Activated CD4-positive, CD25-positive, alpha-beta regulatory T cell treated with anti-CD3 and anti-CD28 coated beads, Interleukin-2, amount 50 U/mL, for 24 hours (primary cell): ENCODE results near the gene UEVLD.
A peak's percentile ranks its signal among the peaks of the same experiment; 100 is the strongest.
"Not testable (repeated sequence)": the region's sequence is repeated elsewhere in the genome, so short reads cannot be mapped to it uniquely, and the experiment has no call there.

Source experiments
- ATAC-seq, 2 donors: fragments of 150-1000 bp; cut with Tn5 transposase; one replicate each; pipeline ENCODE4 v1.10.0; 2021; ENCODE audit warnings: mild to moderate bottlenecking in 1 of 2, moderate library complexity in 1 of 2

The UEVLD gene

DNA sequence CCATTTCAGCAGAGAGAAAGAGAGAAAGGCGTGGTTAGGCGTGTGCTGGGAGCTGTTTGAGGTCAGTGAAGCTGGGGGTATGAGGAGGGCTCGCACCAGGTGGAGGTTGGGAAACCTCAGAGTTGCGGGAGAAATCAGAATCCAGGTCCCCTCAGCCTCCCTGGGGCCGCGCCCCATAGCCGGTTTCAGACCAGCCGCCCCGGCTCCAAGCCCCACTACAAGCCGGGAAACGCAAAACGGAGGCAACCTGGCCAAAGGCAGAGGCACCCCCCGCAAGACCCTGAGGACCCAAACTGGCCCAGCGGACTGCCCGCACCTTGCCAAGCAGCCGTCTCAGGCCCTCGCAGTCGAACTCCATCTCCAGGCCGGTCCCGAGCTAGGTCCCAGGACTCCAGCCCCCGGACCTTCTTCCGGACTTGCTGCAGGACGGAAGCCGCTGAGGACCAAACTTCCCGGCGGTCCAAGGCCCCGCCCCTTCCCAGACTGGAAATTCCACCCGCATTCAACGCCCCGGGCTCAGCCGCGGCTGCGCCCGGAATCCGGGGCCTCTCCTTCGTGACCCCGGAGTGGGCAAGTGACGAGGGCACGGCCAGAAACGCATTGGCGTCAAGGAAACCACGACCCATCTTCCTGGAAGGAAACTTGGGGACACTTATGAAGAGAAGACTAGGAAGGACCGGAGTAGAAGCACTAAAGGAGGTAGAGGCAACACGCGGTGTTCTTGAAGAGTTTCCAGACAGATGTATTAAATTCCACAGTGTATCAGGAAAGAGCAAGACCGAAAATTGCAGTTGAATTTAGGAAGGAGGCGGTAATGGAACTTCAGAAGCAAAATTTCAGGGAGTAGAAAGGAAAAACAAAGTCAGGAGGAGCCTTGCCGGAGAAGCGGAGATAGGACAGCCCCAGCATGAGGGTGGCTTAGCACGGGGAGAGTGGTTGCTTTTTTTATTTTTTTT lies at the start of gene UEVLD:
Gene UEVLD, minus strand, starts transcription at position 438 of the 956 bp plus-strand sequence. Its CDS starts 80 bp downstream, at position 358.
- ATAC-seq = peak; percentile 41 to 54

DNA sequence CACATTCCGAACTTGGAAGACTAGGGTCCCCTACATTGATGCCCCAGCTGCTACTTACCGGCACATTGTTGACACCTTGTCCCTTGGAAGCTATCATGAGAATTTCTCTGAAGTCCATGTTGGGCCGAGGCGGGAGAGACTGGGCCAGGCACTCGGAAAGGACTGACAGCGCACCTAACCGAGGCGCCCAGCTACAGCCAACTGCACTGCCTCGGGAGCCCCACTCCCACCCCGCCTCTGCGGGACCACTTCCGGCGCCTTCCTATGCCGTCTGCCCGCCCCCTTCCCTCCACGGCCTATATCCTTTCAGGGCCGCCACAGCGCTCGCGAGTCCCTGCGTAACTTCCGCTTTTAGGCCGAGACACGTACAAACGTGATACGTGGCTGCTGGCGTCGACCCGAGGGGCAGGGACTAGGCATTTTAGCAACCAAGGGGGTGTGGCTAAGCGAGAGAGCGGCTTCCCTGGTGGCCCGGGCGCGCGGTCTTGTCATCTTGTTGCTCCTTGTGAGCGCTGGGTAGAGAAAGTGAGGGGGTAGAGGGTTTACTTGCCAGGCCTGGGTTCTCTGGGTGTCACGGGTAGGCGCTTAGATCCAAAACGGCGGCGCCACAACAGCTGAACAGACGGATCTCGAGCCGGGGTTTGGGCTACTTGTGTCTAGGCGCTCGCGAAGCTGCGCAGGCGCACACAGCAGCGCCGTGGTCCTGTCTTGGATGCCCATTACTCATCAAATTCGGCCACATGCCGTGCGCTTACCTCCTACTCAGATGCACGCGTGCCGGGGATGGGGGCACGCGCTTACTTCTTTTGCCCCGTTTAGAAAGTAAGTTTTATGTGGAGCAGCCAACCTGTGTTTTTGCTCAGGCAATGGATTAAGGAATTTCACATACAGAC lies 45.9 kb upstream of the UEVLD start, which contains the start of gene SPTY2D1:
Gene SPTY2D1, minus strand, starts transcription at position 203 of the 893 bp plus-strand sequence. Its CDS starts 85 bp downstream, at position 118.
- peak; percentile 93 to 95 for ATAC-seq

DNA sequence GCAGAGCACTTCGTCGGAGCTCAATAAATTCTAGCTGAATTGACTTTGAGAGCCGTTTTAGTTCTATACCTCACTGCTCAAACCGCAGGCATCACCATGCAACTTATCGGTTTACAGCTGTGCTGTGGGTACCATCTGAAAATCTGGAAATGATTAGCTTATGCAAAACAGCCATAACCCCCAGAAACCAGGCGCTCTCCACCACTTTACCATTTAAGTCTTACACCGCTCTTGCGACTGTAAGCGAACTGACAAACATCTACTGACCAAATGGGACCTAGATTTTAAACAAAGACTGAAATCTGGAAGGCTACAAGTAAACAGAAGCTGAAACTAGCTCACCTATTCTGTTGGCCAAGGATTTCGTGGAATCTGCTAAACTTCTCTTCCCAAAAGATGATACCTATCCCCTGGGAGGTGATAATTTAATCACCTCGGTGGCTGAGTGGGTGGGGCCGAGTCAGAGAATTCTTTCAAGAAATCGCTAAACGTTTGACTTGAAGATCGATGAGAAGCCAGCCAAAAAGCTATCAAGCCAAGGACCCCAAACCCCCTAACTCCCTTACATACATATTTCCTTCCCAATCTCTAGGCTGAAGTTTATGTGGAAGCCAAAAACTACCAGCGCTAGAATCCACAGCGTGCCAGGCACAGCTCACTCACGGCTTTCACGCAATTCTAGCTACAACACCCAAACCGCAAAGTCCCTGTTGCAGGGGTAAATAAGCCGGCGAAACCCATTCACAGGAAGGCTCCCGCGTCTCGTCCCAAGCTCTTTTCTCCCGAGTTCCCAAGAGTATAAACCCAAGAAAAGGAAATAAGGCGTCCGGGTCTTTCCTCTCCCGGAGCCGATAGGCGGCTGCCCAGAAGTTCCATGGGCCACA lies 45.0 kb upstream of the UEVLD start:
- ATAC-seq = peak; percentile 4 to 22

DNA sequence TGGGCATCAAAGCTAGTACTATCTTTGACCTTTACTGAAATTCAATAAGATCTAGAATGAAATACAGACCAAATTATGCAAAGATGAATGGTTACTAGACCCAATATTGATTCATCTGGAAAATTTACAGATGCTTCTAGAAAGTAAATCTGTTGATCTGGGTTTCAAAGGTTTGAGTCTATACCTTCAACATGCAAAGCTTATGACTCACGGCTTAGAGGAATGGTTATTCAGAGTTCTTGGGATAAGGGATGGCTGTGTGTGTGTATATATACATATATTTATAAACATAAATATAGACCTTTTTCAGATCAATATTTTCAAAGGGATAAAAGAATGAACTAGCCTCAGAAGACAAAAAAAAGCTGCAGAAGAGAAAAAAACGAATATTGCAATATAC lies 44.3 kb upstream of the UEVLD start:
- no peak for ATAC-seq

DNA sequence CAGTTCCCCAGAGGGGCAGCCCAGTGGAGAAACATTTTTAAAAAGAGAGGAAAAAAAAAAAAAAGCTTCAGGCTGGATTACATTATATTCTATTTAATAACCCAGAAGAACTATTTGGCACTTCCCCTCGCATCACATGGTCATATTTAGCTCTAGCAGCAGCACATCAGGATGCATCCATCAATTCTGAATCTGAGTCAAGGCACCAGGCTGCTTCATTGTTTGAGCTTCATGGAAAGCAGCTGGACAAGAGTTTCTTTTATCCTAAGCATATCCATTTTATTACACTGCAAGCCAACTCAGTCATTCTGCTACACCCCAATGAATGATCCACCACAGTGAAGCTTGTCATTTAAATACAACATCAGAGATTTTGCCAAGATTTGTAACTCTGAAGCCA lies 35.6 kb upstream of the UEVLD start:
- no peak for ATAC-seq

DNA sequence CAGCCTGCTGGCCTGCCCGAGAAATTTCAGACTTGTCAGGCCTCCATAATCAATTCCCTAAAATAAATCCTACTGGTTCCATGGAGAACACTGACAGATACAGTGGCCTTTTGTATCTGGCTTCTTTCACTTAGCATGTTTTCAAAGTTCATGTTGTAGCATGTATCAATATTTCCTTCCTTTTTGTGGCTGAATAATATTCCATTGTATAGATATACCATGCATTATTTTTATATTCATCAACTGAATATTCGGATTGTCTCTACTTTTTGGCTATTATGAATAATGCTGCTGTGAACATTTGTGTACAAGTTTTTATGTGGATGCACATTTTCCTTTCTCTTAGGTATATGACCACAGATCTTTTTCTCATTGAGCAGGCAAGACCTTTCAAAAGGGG lies 35.2 kb upstream of the UEVLD start:
- no peak for ATAC-seq

DNA sequence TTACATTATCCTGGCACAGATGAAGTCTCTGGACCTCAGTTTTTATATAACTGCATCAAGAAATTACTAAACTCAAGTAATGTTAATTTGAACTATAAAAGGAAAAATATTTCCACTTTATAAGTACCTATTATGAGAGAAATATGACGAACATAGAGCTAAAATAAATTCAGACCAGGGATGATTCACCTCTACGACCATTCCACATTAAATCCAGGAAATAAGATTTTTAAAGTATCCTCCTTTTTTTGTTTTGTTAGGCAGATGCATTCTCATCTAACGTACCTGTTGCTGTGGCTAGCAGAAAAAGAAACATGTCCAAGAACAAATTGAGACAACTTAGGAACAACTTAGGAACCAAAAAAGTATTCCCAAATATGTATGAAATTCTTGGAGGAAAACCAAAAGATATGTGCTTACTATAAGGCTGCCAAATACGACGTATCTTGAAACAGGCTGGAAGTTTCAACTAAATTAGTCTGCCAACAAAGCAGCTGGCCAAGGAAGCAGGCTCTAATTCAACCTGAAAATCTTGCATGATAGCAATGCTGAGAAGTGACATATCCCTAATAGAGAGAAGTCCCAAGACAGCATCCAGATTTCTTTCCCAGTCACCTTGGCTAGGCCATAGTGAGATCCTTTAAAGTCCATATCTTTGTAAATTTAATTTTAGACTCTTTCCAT lies 29.9 kb upstream of the UEVLD start:
- no peak for ATAC-seq

DNA sequence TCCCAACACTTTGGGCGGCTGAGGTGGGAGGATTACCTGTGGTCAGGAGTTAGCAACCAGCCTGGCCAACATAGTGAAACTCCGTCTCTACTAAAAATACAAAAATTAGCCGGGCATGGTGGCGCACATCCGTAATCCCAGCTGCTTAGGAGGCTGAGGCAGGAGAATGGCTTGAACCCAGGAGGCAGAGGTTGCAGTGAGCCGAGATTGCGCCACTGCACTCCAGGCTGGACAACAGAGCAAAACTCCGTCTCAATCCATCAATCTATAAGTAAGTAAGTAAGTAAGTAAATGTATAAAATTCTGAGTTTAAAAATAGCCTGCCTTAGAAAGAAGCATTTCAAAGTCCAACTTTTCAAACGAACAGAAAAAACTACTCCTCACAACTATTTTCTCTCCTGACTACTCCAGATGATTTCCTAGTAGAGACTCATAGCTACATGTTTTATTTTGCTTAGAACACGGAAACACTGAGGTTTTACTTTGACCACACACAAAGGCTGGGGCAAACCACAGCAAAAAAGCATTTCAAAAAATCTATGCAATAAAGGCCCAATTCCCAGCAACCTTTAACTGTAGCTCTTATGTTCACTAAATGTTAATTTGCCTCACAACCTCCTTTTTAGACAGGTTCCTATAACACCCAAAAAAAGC lies 29.3 kb upstream of the UEVLD start:
- peak in 1 of 2 donors; percentile 18 for ATAC-seq

DNA sequence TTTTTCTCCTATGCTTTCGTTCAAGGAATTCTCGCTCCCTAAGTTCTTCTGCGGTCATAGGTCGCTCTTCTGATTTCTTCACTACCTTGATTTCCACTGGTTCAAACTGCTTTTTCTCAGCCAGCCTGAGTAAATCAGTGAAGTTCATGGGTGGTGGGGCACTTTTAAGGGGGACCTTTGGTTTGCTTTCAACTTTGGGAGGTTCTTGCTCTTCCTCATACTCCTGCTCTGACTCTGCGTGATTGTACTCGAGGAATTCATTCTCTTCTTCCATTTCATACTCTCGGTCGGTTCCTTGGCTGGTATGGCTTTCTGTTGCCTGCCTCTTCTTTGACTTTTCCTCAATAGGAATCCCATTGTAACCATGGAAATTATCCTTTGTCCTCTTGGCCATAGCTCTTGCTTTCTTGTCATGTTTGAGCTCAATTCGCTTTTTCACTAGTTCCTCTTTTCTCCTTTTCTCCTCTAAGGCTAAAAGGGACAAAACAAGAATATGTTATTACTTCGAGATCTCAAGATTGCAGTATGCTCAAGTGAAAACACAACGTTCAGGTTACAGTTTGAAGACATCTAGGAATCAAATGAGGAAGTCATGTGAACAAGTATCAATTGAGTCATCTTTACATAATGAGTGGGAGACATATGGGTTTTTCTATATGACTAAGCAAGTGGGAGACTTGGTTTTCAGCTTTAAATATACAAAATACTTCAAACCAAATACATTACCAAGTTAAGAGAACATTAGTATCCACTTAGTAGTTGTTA lies 27.3 kb upstream of the UEVLD start:
- peak; percentile 90 to 91 for ATAC-seq

DNA sequence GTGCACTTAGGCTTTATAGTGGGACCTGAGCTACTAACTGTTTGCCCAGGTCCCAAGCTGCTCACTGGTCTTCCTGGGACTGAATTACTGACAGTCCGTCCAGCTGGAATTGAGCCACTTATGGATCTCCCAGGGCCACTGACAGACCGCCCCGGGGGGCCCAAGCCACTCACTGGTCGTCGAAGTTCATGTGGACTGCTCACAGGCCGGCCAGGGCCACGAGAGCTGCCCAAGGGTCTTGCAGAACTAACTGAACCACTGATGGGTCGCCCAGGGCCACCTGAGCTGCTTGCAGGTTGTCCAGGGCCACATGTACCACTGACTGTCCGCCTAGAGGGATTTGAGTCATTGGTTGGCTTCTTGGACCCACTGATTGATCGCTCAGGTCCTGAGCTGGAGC lies 26.1 kb upstream of the UEVLD start:
- no peak for ATAC-seq

DNA sequence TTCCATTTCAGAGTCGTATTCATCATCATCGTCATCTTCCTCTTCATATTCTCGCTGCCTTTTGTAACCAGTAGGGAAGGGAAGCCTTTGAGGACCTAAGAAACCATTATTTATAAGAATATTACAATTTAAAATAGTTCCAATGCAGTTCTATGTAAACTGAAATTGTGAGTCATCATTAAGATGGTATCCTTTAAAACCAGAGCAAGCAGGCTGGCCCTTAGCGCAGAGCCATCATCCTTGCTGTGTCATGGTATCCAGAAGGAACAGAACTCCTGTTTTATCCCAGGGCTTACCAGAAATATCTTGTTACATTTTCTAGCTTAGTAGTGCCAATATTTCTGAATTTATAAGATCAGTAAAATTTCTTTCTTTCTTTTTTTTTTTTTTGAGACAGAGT lies 23.9 kb upstream of the UEVLD start:
- no peak for ATAC-seq

DNA sequence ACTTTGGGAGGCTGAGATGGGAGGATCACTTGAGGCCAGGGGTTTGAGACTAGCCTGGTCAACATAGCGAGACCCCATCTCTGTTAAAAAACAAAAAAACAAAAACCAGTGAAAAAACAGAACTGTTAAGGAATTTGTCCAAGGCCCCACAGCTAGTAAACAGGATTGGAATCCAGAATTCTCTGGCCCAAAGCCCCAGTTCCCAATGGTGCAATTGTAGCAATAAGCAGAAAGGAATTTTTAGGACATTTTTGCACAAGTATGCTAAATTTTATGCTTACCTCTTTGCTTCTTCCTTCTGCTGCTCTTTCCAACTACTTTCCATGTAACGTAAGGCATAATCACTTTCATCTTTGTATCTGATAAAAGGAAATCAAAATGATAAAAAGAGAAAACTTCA lies 22.7 kb upstream of the UEVLD start:
- ATAC-seq = no peak

DNA sequence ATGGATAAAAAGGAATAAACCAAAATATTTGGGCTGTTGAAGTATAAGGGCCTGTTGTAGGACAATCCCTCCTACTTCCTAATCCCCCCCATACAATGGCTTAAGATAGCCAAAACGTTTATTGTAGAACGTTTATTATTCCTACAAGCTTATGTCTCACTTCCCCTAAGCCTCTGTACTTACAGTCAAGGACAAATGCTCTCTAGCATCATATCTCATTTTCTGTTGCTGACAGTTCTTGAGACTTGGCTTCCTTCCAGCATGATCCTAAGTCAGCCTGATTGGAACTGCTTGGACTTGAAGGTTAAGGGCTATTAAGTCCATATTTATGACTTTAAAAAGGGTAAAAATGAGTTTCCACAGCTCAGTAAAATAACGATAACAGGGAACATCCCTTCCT lies 19.8 kb upstream of the UEVLD start:
- ATAC-seq = no peak

DNA sequence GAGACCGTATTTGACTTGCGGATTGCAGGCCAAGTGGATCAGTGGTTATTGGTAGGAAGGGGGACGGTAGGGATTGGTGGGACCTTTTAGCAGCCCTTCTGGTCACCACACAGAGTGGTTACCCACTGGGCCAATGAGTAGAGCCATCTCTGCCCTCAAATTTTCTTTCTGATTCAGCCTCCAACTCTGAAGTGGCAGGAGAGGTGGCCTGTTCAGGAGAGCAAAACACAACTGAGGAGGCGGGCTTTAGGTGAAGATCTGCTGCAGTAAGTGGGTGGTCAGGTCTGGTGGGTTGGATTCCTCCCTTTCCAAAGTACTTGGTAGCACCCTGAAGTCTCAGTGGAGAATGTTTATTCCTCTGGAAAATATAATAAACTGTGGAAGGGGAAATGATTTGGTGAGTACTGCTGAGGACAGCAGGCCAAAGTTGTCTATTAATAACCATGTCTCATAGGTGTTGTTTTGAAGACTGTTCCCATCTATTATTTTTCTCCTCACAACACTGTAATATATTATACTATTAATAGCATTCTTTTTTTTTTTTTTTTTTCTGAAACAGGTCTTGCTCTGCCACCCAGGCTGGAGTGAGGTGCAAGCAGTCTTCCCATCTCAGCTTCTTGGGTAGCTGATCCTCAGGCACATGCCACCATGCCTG lies 12.5 kb upstream of the UEVLD start:
- no peak for ATAC-seq

DNA sequence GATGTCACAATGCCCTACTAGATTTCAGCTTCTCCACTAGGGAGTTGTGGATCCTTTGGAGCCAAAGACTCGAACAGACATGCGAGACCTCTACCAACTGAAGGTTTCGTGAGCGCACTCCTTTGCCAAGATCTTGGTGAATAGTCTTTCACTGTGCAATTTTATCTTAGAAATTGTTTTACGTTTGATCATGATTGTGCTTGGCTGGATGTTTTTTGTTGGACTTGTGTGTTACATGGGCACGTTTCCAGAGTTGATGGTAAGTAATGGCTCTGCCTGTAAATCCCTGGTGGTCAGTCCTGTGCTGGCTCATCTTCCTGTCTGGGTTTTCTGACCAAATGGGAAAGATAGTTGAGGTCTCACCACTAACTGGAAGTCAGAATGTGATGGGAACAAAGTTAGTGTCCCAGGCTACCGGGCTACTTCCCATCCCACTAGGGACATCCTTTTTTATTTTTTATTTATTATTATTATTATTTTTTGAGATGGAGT lies 11.3 kb upstream of the UEVLD start, which contains the start of gene MISFA:
Gene MISFA, plus strand, starts transcription at position 51 of the 492 bp plus-strand sequence. Its CDS starts 140 bp downstream, at position 191.
- ATAC-seq = no peak

DNA sequence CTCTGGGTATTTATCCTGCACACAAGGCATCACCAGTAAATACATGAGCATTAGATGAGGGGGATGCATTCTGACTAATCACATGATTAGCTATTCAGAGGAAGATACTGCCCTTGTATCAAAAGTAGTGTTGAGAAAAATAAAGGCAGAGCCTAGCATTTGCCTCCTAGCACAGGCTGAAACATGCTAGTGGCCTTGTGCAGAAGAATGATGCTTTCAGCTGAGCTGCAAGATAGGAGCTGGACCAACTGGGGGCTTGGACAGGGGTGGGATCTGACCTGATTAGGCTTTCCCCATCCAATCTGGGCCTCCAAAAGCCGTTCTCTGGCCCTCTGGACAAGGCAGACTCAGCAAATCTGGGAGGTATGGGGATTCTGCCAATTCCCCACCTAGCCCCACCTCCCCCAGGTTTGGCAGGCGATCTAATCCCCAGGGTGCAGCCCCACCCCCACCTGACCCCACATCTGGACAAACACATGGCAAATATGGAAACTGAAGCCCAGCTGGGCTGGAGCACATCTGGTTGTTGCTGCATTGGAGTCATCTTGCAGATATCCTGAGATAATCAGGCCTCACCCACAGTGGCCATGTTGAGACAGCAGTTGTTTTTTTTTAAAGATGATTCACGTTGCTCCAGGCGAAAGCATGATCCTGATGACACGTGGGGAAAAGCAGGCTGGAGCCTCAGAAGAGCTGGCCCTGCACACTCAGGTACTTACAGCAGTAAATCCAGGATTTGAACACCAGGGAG lies 6.6 kb upstream of the UEVLD start:
- no peak for ATAC-seq

DNA sequence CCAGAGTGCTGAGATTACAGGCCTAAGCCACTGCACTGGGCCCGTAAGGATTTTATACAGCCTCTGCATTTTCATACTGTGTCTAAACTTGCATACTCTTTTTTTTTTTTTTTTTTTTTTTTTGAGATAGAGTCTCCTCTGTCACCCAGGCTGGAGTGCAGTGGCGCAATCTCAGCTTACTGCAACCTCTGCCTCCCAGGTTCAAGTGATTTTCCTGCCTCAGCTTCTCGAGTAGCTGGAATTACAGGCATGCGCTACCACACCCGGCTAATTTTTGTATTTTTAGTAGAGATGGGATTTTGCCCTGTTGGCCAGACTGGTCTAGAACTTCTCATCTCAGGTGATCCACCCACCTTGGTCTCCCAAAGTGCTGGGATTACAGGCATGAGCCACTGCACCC lies 5.6 kb upstream of the UEVLD start:
- ATAC-seq = not testable (repeated sequence)

DNA sequence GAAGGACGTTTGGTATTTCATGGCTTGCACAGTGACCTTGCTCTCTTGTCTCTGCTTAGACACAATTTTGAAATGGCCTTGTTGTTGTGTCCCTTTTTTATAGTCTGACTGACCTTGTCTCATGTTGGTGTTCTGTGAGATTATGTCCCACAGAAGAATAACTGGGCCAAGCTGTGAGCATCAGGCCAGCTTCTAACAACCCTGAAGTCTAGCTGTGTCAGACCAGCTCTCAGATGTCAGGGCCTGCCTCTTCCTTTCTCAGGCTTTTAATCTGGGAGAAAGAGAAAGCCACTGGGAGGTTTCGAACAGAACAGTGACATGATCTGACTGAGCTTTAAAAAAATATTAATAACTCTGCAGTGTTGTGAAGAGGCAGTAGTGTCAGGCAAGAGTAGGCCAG lies 2.0 kb upstream of the UEVLD start:
- no peak for ATAC-seq

DNA sequence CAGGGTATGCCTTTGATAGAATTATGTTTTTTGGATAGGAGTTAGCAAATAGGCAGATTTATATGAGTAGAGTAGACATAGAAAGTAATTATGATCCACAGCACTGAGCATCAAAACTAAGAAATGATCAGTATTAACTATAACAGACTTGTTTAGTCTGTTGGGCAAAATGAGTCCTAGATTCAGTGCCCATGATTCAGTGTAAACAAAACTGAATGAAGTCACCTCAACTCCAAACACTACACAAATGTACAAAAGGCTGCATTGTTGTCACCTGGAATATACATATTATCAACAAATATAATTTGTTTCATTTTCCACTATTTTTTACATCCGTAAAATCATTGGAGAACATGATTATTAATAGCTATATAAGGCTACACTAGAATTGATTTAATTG lies 6.7 kb downstream of the UEVLD start:
- no peak for ATAC-seq
